ENCODE results near the gene PIAS3. TPM values are rescaled to one million over a fixed set of nuclear protein-coding genes. Genes with fewer than 3 reads are reported as not detected.
A peak's percentile ranks its signal among the peaks of the same experiment; 100 is the strongest.

PIAS3 gene
- total RNA-seq, 2 experiments from 2014 or later = 9.4 to 28.1 TPM

DNA sequence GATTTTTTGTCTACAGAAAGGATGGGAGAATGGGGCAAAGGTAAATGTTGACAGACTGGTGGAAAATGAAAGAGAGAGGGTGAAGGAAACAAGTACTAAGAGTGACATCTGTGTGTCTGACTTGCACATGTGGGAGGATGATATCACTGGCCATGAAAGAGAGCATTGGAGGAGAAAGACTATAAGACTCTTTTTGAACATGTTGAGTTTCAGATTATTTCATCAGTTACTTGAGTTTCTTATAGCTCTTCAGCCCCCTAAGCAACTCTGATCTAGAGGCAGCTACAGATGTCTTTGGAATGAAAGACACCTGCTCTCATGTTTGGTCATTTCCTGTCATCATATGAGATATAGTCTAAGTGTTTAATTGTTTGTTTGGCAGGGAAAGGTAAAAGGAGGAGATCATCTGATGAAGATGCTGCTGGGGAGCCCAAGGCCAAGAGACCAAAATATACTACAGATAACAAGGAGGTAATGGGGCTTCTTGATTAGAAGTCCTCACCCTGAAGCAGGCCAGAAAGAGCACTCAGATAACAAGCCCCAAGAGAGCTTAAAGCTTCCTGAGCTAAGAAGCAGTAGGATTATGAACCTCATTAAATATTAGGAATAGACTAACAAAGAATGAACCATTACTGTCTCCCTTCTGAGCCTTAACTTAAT, 30.4 kb downstream of the PIAS3 start:
- TF ChIP-seq, protein P1, sequence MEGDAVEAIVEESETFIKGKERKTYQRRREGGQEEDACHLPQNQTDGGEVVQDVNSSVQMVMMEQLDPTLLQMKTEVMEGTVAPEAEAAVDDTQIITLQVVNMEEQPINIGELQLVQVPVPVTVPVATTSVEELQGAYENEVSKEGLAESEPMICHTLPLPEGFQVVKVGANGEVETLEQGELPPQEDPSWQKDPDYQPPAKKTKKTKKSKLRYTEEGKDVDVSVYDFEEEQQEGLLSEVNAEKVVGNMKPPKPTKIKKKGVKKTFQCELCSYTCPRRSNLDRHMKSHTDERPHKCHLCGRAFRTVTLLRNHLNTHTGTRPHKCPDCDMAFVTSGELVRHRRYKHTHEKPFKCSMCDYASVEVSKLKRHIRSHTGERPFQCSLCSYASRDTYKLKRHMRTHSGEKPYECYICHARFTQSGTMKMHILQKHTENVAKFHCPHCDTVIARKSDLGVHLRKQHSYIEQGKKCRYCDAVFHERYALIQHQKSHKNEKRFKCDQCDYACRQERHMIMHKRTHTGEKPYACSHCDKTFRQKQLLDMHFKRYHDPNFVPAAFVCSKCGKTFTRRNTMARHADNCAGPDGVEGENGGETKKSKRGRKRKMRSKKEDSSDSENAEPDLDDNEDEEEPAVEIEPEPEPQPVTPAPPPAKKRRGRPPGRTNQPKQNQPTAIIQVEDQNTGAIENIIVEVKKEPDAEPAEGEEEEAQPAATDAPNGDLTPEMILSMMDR (conservative IDR thresholded peaks at IDR 0.05; ENCODE audit: low read length) = no peak
- TF ChIP-seq EZH2phosphoT487 (IDR thresholded peaks at IDR 0.05; ENCODE audit: borderline replicate concordance, low read depth, low read length) = no peak
- CTCF ChIA-PET (ENCODE audit: unreplicated experiment) = interaction anchor here (0.8 to 2.3 kb wide), 4 partner anchors 17 to 81 kb away, joined by 3 to 12 read pairs (median 3); partner anchors contain the start of gene NUDT17
- peaks cover 36% of the 10 kb centered on the region for H3K79me2 ChIP-seq (ENCODE audit: insufficient read depth, low read depth, low read length)
- no peak overlapping the region for H2AFZ ChIP-seq (ENCODE audit: low read length)
- H4K20me1 ChIP-seq (ENCODE audit: insufficient read depth, low read length) = peaks cover 10% of the 10 kb centered on the region; the same call in 1 of the 2 replicates
- POLR2A ChIA-PET = interaction anchor here (0.6 to 4.1 kb wide), 10 partner anchors 10 to 210 kb away, joined by 3 to 32 read pairs (median 4); partner anchors contain the start of genes LIX1L, NUDT17, PIAS3 and RBM8A
- peak overlapping the region; percentile 7 for H3K4me2 ChIP-seq (ENCODE audit: low read length)
- no TSS peak for BruUV-seq (replicated peaks)
- H3K27ac ChIP-seq (ENCODE audit: low read depth, low read length, poor library complexity, severe bottlenecking) = peak overlapping the region; percentile 73
- intact Hi-C loops (cut with micrococcal nuclease; ENCODE audit: unreplicated experiment) = loop anchor here (2.0 kb wide), 2 partner anchors 16 to 30 kb away; partner anchors contain the start of genes NUDT17 and PIAS3
- peak; percentile 68 for DNase-seq (ENCODE audit: low spot score)
- peaks cover 41% of the 10 kb centered on the region for H3K4me1 ChIP-seq (ENCODE audit: insufficient read depth, low read length, poor library complexity, severe bottlenecking)
- no peaks in the 10 kb centered on the region for H3K9me2 ChIP-seq (ENCODE audit: insufficient read depth, low read length)
- H3K9me3 ChIP-seq (ENCODE audit: low read length) = no peaks in the 10 kb centered on the region
- no peak overlapping the region for H3K4me3 ChIP-seq (ENCODE audit: low read depth, low read length, poor library complexity, severe bottlenecking)
- H3K36me3 ChIP-seq (ENCODE audit: insufficient read depth, low read length) = peaks cover 81% of the 10 kb centered on the region

DNA sequence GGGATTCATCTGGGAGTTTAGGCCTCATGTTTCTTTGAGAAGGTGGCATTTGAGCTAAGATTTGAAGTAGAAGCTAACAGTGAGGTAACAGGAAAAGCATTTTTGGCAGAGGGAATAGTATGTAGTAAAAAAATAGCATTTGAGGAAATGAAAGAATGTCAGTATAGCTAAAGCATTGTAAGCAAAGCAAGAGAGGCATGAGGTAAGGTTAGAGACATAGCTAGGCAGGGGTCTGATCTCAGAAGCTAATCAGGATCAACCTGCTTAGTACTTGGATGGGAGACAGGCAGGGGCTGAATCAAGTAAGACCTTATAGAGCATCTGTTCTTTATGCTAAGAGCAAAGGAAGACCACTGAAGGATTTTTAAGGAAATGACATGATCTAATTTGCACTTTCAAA, 30.9 kb downstream of the PIAS3 start:
- Histone ChIP-seq H2AFZ (ENCODE audit: low read length) (no peak overlapping the region), H3K27ac (ENCODE audit: low read depth, low read length, poor library complexity, severe bottlenecking) (peak overlapping the region; percentile 73), H4K20me1 (ENCODE audit: insufficient read depth, low read length) (peaks cover 10% of the 10 kb centered on the region; the same call in 1 of the 2 replicates), H3K36me3 (ENCODE audit: insufficient read depth, low read length) (peaks cover 75% of the 10 kb centered on the region), H3K79me2 (ENCODE audit: insufficient read depth, low read depth, low read length) (peaks cover 36% of the 10 kb centered on the region), H3K9me2 (ENCODE audit: insufficient read depth, low read length) (no peaks in the 10 kb centered on the region), H3K9me3 (ENCODE audit: low read length) (no peaks in the 10 kb centered on the region), H3K4me3 (ENCODE audit: low read depth, low read length, poor library complexity, severe bottlenecking) (peak overlapping the region; percentile 3), H3K4me2 (ENCODE audit: low read length) (peak overlapping the region; percentile 7), H3K4me1 (ENCODE audit: insufficient read depth, low read length, poor library complexity, severe bottlenecking) (peaks cover 41% of the 10 kb centered on the region)
- ChIA-PET POLR2A (interaction anchor here (0.7 to 4.1 kb wide), 10 partner anchors 10 to 210 kb away, joined by 3 to 32 read pairs (median 4); partner anchors contain the start of genes LIX1L, NUDT17, PIAS3 and RBM8A), CTCF (ENCODE audit: unreplicated experiment) (interaction anchor here (0.8 to 2.3 kb wide), 3 partner anchors 17 to 81 kb away, joined by 3 to 12 read pairs (median 3); partner anchors contain the start of gene NUDT17)
- TSS peak; percentile 83 for BruUV-seq (replicated peaks)
- DNase-seq (ENCODE audit: low spot score) = peak; percentile 33
- TF ChIP-seq EZH2phosphoT487 (IDR thresholded peaks at IDR 0.05; ENCODE audit: borderline replicate concordance, low read depth, low read length) = no peak
- TF ChIP-seq, protein P1 (conservative IDR thresholded peaks at IDR 0.05; ENCODE audit: low read length) = no peak
- intact Hi-C loops (cut with micrococcal nuclease; ENCODE audit: unreplicated experiment) = loop anchor here (2.0 kb wide), 2 partner anchors 17 to 31 kb away; partner anchors contain the start of genes NUDT17 and PIAS3

All from OCI-LY7 (cell line).